DOHH2 (cell line): Measurements from ENCODE around the gene MAN1C1.

Experiments
- H3F3A ChIP-seq: fragments of 200-600 bp; sonication (generic), shearing (Covaris generic); 2 replicates; pipeline ENCODE4 v1.6.0; 2016; ENCODE audit warnings: antibody characterized with exemption, mild to moderate bottlenecking; ENCODE audit not compliant: control insufficient read depth, insufficient read depth
- H3K27ac ChIP-seq: fragments of 200-600 bp; sonication (generic); 2 replicates; pipeline ENCODE4 v1.5.1; 2014; ENCODE audit warnings: low read depth, mild to moderate bottlenecking, low read length, moderate library complexity
- H3K27me3 ChIP-seq: fragments of 200-600 bp; sonication (generic); 2 replicates; pipeline ENCODE4 v1.6.1; 2014; ENCODE audit warnings: mild to moderate bottlenecking, low read length, mixed read lengths; ENCODE audit not compliant: control insufficient read depth
- H3K36me3 ChIP-seq: fragments of 200-600 bp; sonication (generic); 2 replicates; pipeline ENCODE4 v1.6.1; 2014; ENCODE audit warnings: mild to moderate bottlenecking, low read length, moderate library complexity, mixed read lengths; ENCODE audit not compliant: control insufficient read depth
- H3K4me1 ChIP-seq: fragments of 200-600 bp; sonication (generic); 2 replicates; pipeline ENCODE4 v1.6.1; 2014; ENCODE audit warnings: mild to moderate bottlenecking, low read length, mixed read lengths; ENCODE audit not compliant: control insufficient read depth
- H3K4me2 ChIP-seq: fragments of 200-600 bp; sonication (generic); 2 replicates; pipeline ENCODE4 v1.6.0; 2014; ENCODE audit warnings: mild to moderate bottlenecking, low read length, moderate library complexity
- H3K4me3 ChIP-seq: fragments of 200-600 bp; sonication (generic); 2 replicates; pipeline ENCODE4 v1.5.1; 2014; ENCODE audit warnings: mild to moderate bottlenecking, low read length, mixed read lengths
- H3K79me2 ChIP-seq: fragments of 200-600 bp; sonication (generic); 2 replicates; pipeline ENCODE4 v1.6.1; 2014; ENCODE audit warnings: mild to moderate bottlenecking, low read length, mixed read lengths; ENCODE audit not compliant: control insufficient read depth
- H3K9me2 ChIP-seq: fragments of 200-600 bp; sonication (generic); replicated peaks from 2 replicates; pipeline ENCODE4 v1.6.1; 2014; ENCODE audit warnings: mild to moderate bottlenecking, low read length, mixed read lengths; ENCODE audit not compliant: control insufficient read depth
- H3K9me3 ChIP-seq: fragments of 200-600 bp; sonication (generic); 2 replicates; pipeline ENCODE4 v1.6.1; 2014; ENCODE audit warnings: antibody characterized with exemption, low read length, mixed read lengths; ENCODE audit not compliant: control insufficient read depth, insufficient read depth
- H4K20me1 ChIP-seq: fragments of 200-600 bp; sonication (generic); 2 replicates; pipeline ENCODE4 v1.6.0; 2014; ENCODE audit warnings: low read depth, mild to moderate bottlenecking, antibody characterized with exemption, low read length, moderate library complexity; ENCODE audit not compliant: control insufficient read depth, insufficient read depth
- EZH2phosphoT487 ChIP-seq: fragments of 200-600 bp; sonication (generic); IDR thresholded peaks from 2 replicates; pipeline ENCODE4 v1.6.1; 2017; ENCODE audit warnings: borderline replicate concordance, mild to moderate bottlenecking, antibody characterized with exemption, low read length, moderate library complexity, mixed read lengths
- TF ChIP-seq, protein P1 (sequence below): fragments of 200-600 bp; sonication (generic); IDR thresholded peaks from one replicate; pipeline ENCODE4 v1.5.1; 2014; ENCODE audit warnings: antibody characterized with exemption, mild to moderate bottlenecking, low read depth, low read length; ENCODE audit not compliant: poor library complexity, severe bottlenecking

MAN1C1 gene

DNA sequence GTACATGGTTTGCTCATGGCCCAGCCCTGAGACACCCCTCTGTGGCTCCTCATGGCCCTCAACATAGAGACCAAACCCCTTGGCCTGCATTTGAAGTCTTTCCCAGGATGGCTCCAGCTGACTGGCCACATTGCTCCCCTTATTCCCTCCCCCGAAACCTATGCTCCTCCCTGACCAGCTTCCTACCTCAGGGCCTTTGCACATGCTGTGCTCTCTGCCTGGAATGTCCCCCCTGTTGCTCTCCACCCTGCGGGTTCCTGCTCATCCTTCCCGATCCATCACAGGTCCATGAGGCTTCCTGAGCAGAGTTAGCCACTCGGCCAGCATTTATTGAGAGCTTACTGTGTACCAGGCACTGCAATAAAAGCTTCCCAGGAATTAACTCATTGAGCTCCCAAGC lies 112.5 kb downstream of the MAN1C1 start:
- H3K9me3 ChIP-seq = no peaks in the 10 kb centered on the region
- no peaks in the 10 kb centered on the region for H3K36me3 ChIP-seq
- TF ChIP-seq EZH2phosphoT487 = no peak
- TF ChIP-seq, protein P1, sequence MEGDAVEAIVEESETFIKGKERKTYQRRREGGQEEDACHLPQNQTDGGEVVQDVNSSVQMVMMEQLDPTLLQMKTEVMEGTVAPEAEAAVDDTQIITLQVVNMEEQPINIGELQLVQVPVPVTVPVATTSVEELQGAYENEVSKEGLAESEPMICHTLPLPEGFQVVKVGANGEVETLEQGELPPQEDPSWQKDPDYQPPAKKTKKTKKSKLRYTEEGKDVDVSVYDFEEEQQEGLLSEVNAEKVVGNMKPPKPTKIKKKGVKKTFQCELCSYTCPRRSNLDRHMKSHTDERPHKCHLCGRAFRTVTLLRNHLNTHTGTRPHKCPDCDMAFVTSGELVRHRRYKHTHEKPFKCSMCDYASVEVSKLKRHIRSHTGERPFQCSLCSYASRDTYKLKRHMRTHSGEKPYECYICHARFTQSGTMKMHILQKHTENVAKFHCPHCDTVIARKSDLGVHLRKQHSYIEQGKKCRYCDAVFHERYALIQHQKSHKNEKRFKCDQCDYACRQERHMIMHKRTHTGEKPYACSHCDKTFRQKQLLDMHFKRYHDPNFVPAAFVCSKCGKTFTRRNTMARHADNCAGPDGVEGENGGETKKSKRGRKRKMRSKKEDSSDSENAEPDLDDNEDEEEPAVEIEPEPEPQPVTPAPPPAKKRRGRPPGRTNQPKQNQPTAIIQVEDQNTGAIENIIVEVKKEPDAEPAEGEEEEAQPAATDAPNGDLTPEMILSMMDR = no peak
- H3K4me1 ChIP-seq = peaks cover 6% of the 10 kb centered on the region; the same call in 1 of the 2 replicates
- H3K27ac ChIP-seq = no peak overlapping the region
- H3F3A ChIP-seq = no peaks in the 10 kb centered on the region
- H3K79me2 ChIP-seq = no peaks in the 10 kb centered on the region
- no peak overlapping the region for H3K4me2 ChIP-seq
- no peak overlapping the region for H3K4me3 ChIP-seq
- peaks cover 15% of the 10 kb centered on the region for H3K27me3 ChIP-seq
- no peaks in the 10 kb centered on the region for H4K20me1 ChIP-seq
- no peaks in the 10 kb centered on the region for H3K9me2 ChIP-seq

DNA sequence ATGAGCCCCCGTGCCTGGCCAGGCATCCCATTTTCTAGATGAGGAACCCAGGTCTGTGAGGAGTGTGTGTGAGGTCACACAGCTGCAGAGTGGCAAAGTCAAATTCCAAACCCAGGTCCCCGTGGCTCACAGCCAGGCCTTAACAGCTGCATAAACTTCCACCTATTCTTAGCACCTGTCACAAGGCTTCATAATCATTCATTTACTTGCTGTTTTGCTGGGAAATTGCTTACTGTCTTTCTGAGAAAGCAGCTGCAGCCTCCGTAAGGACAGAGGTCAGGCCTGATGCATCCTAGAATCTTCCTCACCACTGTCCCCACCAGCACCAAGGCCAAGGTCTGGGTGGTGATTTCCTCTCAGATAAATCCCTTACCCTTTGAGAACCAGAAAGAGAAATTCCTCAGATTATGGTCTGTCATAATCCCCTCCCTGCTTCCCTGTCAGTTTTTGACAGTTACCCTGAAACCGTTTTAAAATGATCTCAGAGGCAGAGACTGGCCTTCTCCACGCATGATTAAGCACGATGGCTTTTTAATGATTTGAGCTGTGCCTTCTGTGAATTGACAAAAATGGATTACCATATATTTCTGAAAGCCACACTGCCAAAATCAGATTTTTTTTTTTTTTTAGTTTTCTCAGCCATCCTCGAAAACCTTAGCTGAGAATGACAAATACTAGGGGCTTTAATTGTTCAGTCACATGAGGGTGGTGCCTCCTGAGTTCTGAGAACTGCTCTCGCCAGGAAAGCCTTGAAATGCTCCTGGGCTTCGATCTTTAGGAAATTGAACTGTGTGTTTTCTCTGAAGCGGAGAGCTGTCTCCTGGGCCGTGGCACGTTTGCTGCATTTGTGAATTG lies 113.4 kb downstream of the MAN1C1 start:
- peaks cover 10% of the 10 kb centered on the region for H3K27me3 ChIP-seq
- H3K4me3 ChIP-seq = no peak overlapping the region
- no peaks in the 10 kb centered on the region for H3F3A ChIP-seq
- H3K27ac ChIP-seq = no peak overlapping the region
- H3K4me1 ChIP-seq = peaks cover 6% of the 10 kb centered on the region; the same call in 1 of the 2 replicates
- TF ChIP-seq EZH2phosphoT487 = no peak
- TF ChIP-seq, protein P1 = no peak
- H3K4me2 ChIP-seq = no peak overlapping the region
- H3K9me3 ChIP-seq = no peaks in the 10 kb centered on the region
- H3K9me2 ChIP-seq = no peaks in the 10 kb centered on the region
- no peaks in the 10 kb centered on the region for H3K36me3 ChIP-seq
- H3K79me2 ChIP-seq = no peaks in the 10 kb centered on the region
- no peaks in the 10 kb centered on the region for H4K20me1 ChIP-seq

DNA sequence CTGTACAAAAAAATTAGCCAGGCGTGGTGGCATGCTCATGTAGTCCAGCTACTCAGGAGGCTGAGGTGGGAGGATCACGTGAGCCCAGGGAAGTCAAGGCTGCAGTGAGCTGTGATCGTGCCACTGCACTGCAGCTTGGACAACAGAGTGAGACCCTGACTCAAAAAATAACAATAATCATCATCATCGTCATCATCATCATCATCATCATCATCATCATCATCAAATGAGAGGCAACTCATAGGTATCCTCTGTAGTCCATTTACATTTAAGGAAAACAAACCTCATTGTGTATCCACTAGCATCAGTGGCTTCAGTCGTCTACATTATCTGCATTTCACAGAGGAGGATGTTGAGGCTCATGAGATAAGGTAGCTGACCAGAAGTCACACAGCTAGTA lies 114.6 kb downstream of the MAN1C1 start:
- no peak for TF ChIP-seq EZH2phosphoT487
- TF ChIP-seq, protein P1 = no peak
- H3K9me2 ChIP-seq = no peaks in the 10 kb centered on the region
- no peaks in the 10 kb centered on the region for H3K9me3 ChIP-seq
- H3K27ac ChIP-seq = no peak overlapping the region
- peaks cover 6% of the 10 kb centered on the region; the same call in 1 of the 2 replicates for H3K4me1 ChIP-seq
- H3K79me2 ChIP-seq = no peaks in the 10 kb centered on the region
- H3K27me3 ChIP-seq = peaks cover 4% of the 10 kb centered on the region
- H3K4me3 ChIP-seq = no peak overlapping the region
- H3K36me3 ChIP-seq = no peaks in the 10 kb centered on the region
- H3K4me2 ChIP-seq = no peak overlapping the region
- no peaks in the 10 kb centered on the region for H3F3A ChIP-seq
- H4K20me1 ChIP-seq = no peaks in the 10 kb centered on the region
